ENCODE results near the gene RPS2. TPM values are rescaled to one million over a fixed set of nuclear protein-coding genes. Genes with fewer than 3 reads are reported as not detected.

Gene RPS2
- total RNA-seq, 1 experiment from 2014 or later, result 3,874 TPM

DNA sequence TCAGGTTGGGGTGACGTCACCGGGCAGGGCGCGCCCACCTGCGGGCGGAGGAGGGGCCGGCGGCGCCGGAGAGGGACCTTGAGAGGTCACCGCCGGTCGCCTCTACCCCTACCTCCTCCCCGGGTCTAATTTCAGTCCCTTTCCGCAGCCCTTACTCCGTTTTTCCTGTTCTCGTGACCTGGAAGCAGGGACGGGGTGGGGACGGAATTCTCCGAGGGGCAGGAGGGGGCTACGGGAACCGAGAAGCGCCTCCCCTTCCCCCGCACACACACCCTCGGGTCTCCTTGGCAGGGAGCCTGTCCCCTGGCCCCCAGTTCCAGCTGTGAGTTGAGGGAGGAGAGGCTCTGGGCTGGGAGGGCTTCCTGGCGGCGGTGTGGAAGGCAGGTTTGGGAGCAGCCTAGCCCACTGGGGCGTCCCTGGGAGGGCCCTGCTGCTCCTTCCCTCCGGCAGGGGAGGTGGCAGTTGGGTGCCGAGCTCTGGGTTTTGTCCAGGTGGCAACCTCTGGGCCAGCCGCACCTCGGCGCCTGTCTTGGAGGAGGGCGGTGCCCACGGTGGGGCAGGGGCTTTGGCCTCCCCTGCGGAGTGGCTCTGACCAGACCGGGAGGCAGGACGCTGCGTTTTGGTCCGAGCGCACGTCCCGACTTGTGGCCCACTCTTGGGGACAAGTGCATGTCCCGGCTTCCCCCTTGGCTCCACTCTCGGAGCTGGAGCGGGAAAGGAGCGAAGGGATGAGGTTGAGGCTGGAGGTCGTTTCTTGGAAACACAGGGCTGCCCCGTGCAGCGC is 25.9 kb upstream of the RPS2 start:
- Mint-ChIP-seq H3K9me3 (no peaks in the 10 kb centered on the region; a peak in 1 of 5 replicates), H3K4me3 (peak overlapping the region; percentile 66 to 84), H3K27me3 (ENCODE audit: low read depth) (peaks cover 42% of the 10 kb centered on the region), H3K36me3 (ENCODE audit: insufficient read depth in 1 of 3, low read depth in 3 of 3) (peaks cover 0 to 16% (median 14%) of the 10 kb centered on the region in 3 experiments; a peak in 6 of 7 replicates), H3K4me1 (peaks cover 16 to 20% of the 10 kb centered on the region in 2 experiments), H3K27ac (peak overlapping the region in 1 of 3 experiments; percentile 57; a peak in 1 of 7 replicates)
- Histone ChIP-seq H3K79me1 (ENCODE audit: insufficient read depth, low read depth, low read length, poor library complexity, severe bottlenecking) (no peaks in the 10 kb centered on the region), H3K56ac (ENCODE audit: insufficient read length, low read depth, low read length) (no peak overlapping the region), H3K4ac (ENCODE audit: low read depth, low read length) (no peak overlapping the region), H3K14ac (ENCODE audit: insufficient read depth, low read length) (peak overlapping the region; percentile 70), H3K23ac (ENCODE audit: insufficient read length, low read depth, low read length) (no peak overlapping the region), H4K20me1 (ENCODE audit: control insufficient read depth, insufficient read depth, insufficient read length) (peaks cover under 1% of the 10 kb centered on the region), H2BK5ac (ENCODE audit: insufficient read length, low read length) (no peak overlapping the region), H3K4me2 (ENCODE audit: insufficient read depth, insufficient read length, low read length) (peak overlapping the region; percentile 53), H3K23me2 (ENCODE audit: insufficient read length, low read depth, low read length, poor library complexity, severe bottlenecking) (peaks cover 18% of the 10 kb centered on the region), H3T11ph (ENCODE audit: low read length) (no peak overlapping the region), H4K91ac (ENCODE audit: insufficient read length, low read depth, low read length) (no peak overlapping the region), H4K5ac (ENCODE audit: insufficient read length, low read depth, low read length) (no peak overlapping the region), H2BK20ac (ENCODE audit: low read depth, low read length, poor library complexity, severe bottlenecking) (no peak overlapping the region), H3K9me3 (ENCODE audit: control insufficient read depth, low read depth, low read length) (no peaks in the 10 kb centered on the region), H2BK12ac (ENCODE audit: insufficient read length, low read depth, low read length) (no peak overlapping the region), H3K79me2 (ENCODE audit: insufficient read depth, low read length) (no peaks in the 10 kb centered on the region), H3K9ac (ENCODE audit: extremely low read depth, insufficient read length, low read length) (no peak overlapping the region), H3K18ac (ENCODE audit: insufficient read length, low read depth, low read length) (no peak overlapping the region), H2AK5ac (ENCODE audit: insufficient read length, low read length) (no peak overlapping the region), H3K27ac (ENCODE audit: insufficient read length, low read depth, low read length) (no peak overlapping the region), H2AFZ (ENCODE audit: low read length) (no peak overlapping the region), H3K27me3 (ENCODE audit: insufficient read depth, low read length) (peaks cover 15% of the 10 kb centered on the region; the same call in 1 of the 2 replicates), H2BK15ac (ENCODE audit: low read depth, low read length) (no peak overlapping the region; the same call in 1 of the 2 replicates), H2BK120ac (ENCODE audit: low read depth, low read length, poor library complexity, severe bottlenecking) (no peak overlapping the region), H4K8ac (replicated peaks; ENCODE audit: insufficient read length, low read depth, low read length) (no peak overlapping the region), H3K4me1 (ENCODE audit: insufficient read depth, low read length) (no peaks in the 10 kb centered on the region; the same call in 1 of the 2 replicates)
- no CpG with 5 or more reads among the region's 50 CpGs for WGBS (ENCODE audit: extremely low coverage, insufficient read length, low lambda C conversion rate)
- peak; percentile 86 for DNase-seq
- TF ChIP-seq, protein P1, sequence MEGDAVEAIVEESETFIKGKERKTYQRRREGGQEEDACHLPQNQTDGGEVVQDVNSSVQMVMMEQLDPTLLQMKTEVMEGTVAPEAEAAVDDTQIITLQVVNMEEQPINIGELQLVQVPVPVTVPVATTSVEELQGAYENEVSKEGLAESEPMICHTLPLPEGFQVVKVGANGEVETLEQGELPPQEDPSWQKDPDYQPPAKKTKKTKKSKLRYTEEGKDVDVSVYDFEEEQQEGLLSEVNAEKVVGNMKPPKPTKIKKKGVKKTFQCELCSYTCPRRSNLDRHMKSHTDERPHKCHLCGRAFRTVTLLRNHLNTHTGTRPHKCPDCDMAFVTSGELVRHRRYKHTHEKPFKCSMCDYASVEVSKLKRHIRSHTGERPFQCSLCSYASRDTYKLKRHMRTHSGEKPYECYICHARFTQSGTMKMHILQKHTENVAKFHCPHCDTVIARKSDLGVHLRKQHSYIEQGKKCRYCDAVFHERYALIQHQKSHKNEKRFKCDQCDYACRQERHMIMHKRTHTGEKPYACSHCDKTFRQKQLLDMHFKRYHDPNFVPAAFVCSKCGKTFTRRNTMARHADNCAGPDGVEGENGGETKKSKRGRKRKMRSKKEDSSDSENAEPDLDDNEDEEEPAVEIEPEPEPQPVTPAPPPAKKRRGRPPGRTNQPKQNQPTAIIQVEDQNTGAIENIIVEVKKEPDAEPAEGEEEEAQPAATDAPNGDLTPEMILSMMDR (conservative IDR thresholded peaks at IDR 0.05), result no peak

Measured in H9 (cell line).